Astrocyte (in vitro differentiated cells and primary cell): ENCODE results near the gene FAM131A. TPM values are rescaled to one million over a fixed set of nuclear protein-coding genes. Genes with fewer than 3 reads are reported as not detected.

Experiments used
- DNase-seq: peaks from one replicate; pipeline ENCODE4 v3.0.0-alpha.2; 2010; ENCODE audit warnings: low read depth
- FAIRE-seq: peaks from 2 replicates; lab custom pipeline; 2011; peaks lifted over from hg19 to GRCh38; lab: Jason Lieb, UNC
- H2AFZ ChIP-seq: 2 replicates; pipeline ENCODE4 v1.6.0; 2012; ENCODE audit warnings: low read depth, low read length, inconsistent platforms
- H3K27ac ChIP-seq: 2 replicates; pipeline ENCODE4 v1.5.1; 2011; ENCODE audit warnings: low read depth, low read length, inconsistent platforms
- H3K27me3 ChIP-seq: 2 replicates; pipeline ENCODE4 v1.6.0; 2011; ENCODE audit warnings: low read length, inconsistent platforms; ENCODE audit not compliant: insufficient read depth
- H3K36me3 ChIP-seq: 2 replicates; pipeline ENCODE4 v1.5.1; 2011; ENCODE audit warnings: low read length, inconsistent platforms; ENCODE audit not compliant: insufficient read depth
- H3K4me1 ChIP-seq: 2 replicates; pipeline ENCODE4 v1.5.1; 2011; ENCODE audit warnings: low read length, inconsistent platforms; ENCODE audit not compliant: insufficient read depth
- H3K4me2 ChIP-seq: 2 replicates; pipeline ENCODE4 v1.6.0; 2012; ENCODE audit warnings: low read length, inconsistent platforms
- H3K4me3 ChIP-seq: 2 replicates; pipeline ENCODE4 v1.5.1; 2011; ENCODE audit warnings: low read depth, mild to moderate bottlenecking, low read length, inconsistent platforms; ENCODE audit not compliant: insufficient read depth
- H3K79me2 ChIP-seq: 2 replicates; pipeline ENCODE4 v1.6.0; 2012; ENCODE audit warnings: mild to moderate bottlenecking, low read length, inconsistent platforms; ENCODE audit not compliant: insufficient read depth
- H3K9ac ChIP-seq: 2 replicates; pipeline ENCODE4 v1.6.0; 2012; ENCODE audit warnings: mild to moderate bottlenecking, low read length, inconsistent platforms
- H3K9me3 ChIP-seq: 2 replicates; pipeline ENCODE4 v1.5.1; 2012; ENCODE audit warnings: low read depth, mild to moderate bottlenecking, low read length, inconsistent platforms; ENCODE audit not compliant: insufficient read depth
- H4K20me1 ChIP-seq: 2 replicates; pipeline ENCODE4 v1.6.0; 2012; ENCODE audit warnings: low read length, inconsistent platforms; ENCODE audit not compliant: insufficient read depth
- H3K27ac Mint-ChIP-seq: one replicate; pipeline ENCODE4 v1.8.0; 2021; ENCODE audit warnings: mild to moderate bottlenecking, mixed read lengths; ENCODE audit not compliant: unreplicated experiment
- H3K27me3 Mint-ChIP-seq: one replicate; pipeline ENCODE4 v1.8.0; 2021; ENCODE audit warnings: low read depth, mixed read lengths; ENCODE audit not compliant: unreplicated experiment
- H3K36me3 Mint-ChIP-seq: one replicate; pipeline ENCODE4 v1.8.0; 2021; ENCODE audit warnings: low read depth, mixed read lengths; ENCODE audit not compliant: unreplicated experiment
- H3K4me1 Mint-ChIP-seq: one replicate; pipeline ENCODE4 v1.8.0; 2021; ENCODE audit warnings: low read depth, mixed read lengths; ENCODE audit not compliant: unreplicated experiment
- H3K4me3 Mint-ChIP-seq: one replicate; pipeline ENCODE4 v1.8.0; 2021; ENCODE audit warnings: mild to moderate bottlenecking, moderate library complexity, mixed read lengths; ENCODE audit not compliant: unreplicated experiment
- H3K9me3 Mint-ChIP-seq: one replicate; pipeline ENCODE4 v1.8.0; 2021; ENCODE audit warnings: mild to moderate bottlenecking, mixed read lengths; ENCODE audit not compliant: unreplicated experiment
- CTCF ChIP-seq: IDR thresholded peaks from 2 replicates; pipeline ENCODE4 v1.5.1; 2011; ENCODE audit warnings: low read depth, mild to moderate bottlenecking, inconsistent platforms, low read length, moderate library complexity; ENCODE audit not compliant: insufficient read depth
- EZH2 ChIP-seq: IDR thresholded peaks from 2 replicates; pipeline ENCODE4 v1.6.1; 2012; ENCODE audit warnings: mild to moderate bottlenecking, low read length, inconsistent platforms; ENCODE audit not compliant: insufficient read depth
- total RNA-seq: library from RNA; stranded (reverse); gene quantifications from 2 replicates; pipeline ENCODE4 v1.2.1, GENCODE V29; 2021

Gene FAM131A
- total RNA-seq, 1 donor from 2014 or later, result 12.2 TPM

GRCh38 chr3:184320104-184320445, 17.3 kb upstream of the FAM131A start:
- H3K9me3 Mint-ChIP-seq, result no peaks in the 10 kb centered on the region
- Histone ChIP-seq H2AFZ (no peak overlapping the region), H3K4me2 (peak overlapping the region; percentile 82), H3K27me3 (no peaks in the 10 kb centered on the region), H3K4me1 (peaks cover 35% of the 10 kb centered on the region), H3K9me3 (no peaks in the 10 kb centered on the region), H3K79me2 (peaks cover 99% of the 10 kb centered on the region), H3K9ac (peak overlapping the region; percentile 55), H4K20me1 (peaks cover 99% of the 10 kb centered on the region), H3K36me3 (peaks cover 55% of the 10 kb centered on the region), H3K27ac (peak overlapping the region; percentile 74), H3K4me3 (no peak overlapping the region)
- peaks cover 28% of the 10 kb centered on the region for H3K4me1 Mint-ChIP-seq
- TF ChIP-seq CTCF, result no peak
- no peak for TF ChIP-seq EZH2
- H3K4me3 Mint-ChIP-seq, result no peak overlapping the region
- H3K36me3 Mint-ChIP-seq, result peaks cover 30% of the 10 kb centered on the region
- H3K27ac Mint-ChIP-seq, result peak overlapping the region; percentile 86
- H3K27me3 Mint-ChIP-seq, result no peaks in the 10 kb centered on the region
- DNase-seq (peak; percentile 92), FAIRE-seq (no peak)

GRCh38 chr3:184321666-184322065, 15.7 kb upstream of the FAM131A start:
- FAIRE-seq, result no peak
- TF ChIP-seq CTCF (no peak), EZH2 (no peak)
- peaks cover 99% of the 10 kb centered on the region for H3K79me2 ChIP-seq
- H2AFZ ChIP-seq, result no peak overlapping the region
- H3K36me3 ChIP-seq, result peaks cover 71% of the 10 kb centered on the region
- Mint-ChIP-seq H3K4me1 (peaks cover 25% of the 10 kb centered on the region), H3K27me3 (no peaks in the 10 kb centered on the region), H3K4me3 (no peak overlapping the region), H3K27ac (peak overlapping the region; percentile 58), H3K9me3 (no peaks in the 10 kb centered on the region), H3K36me3 (peaks cover 40% of the 10 kb centered on the region)
- H4K20me1 ChIP-seq, result peaks cover 99% of the 10 kb centered on the region
- no peak overlapping the region for H3K9ac ChIP-seq
- no peaks in the 10 kb centered on the region for H3K9me3 ChIP-seq
- no peak overlapping the region for H3K27ac ChIP-seq
- H3K4me2 ChIP-seq, result no peak overlapping the region
- H3K4me1 ChIP-seq, result peaks cover 30% of the 10 kb centered on the region
- no peaks in the 10 kb centered on the region for H3K27me3 ChIP-seq
- H3K4me3 ChIP-seq, result no peak overlapping the region
- no peak for DNase-seq

- peaks cover 99% of the 10 kb centered on the region for H4K20me1 ChIP-seq
- H3K4me1 Mint-ChIP-seq, result peaks cover 13% of the 10 kb centered on the region
- H3K27me3 Mint-ChIP-seq, result no peaks in the 10 kb centered on the region
- no peaks in the 10 kb centered on the region for H3K9me3 Mint-ChIP-seq
- peak overlapping the region; percentile 54 for H3K4me3 Mint-ChIP-seq
- no peak overlapping the region for H2AFZ ChIP-seq
- no peak overlapping the region for H3K4me3 ChIP-seq
- H3K4me1 ChIP-seq, result peaks cover 21% of the 10 kb centered on the region
- no peaks in the 10 kb centered on the region for H3K9me3 ChIP-seq
- peaks cover 99% of the 10 kb centered on the region for H3K79me2 ChIP-seq
- H3K27ac ChIP-seq, result no peak overlapping the region
- FAIRE-seq, result no peak
- no peaks in the 10 kb centered on the region for H3K27me3 ChIP-seq
- H3K36me3 ChIP-seq, result peaks cover 76% of the 10 kb centered on the region
- peaks cover 48% of the 10 kb centered on the region for H3K36me3 Mint-ChIP-seq
- peak overlapping the region; percentile 67 for H3K27ac Mint-ChIP-seq
- no peak overlapping the region for H3K9ac ChIP-seq
- no peak for DNase-seq
- TF ChIP-seq EZH2, result no peak
- no peak for TF ChIP-seq CTCF
- no peak overlapping the region for H3K4me2 ChIP-seq
These were observed 14.5 kb upstream of the FAM131A start for GRCh38 chr3:184322731-184323487.
